OCI-LY1 (cell line): ENCODE results near the gene AMH.

Experiments used
- CTCF ChIP-seq: fragments of 200-600 bp; sonication (generic), shearing (Covaris generic); IDR thresholded peaks from 2 replicates; pipeline ENCODE4 v1.5.1; 2017; ENCODE audit warnings: mild to moderate bottlenecking, antibody characterized with exemption, low read length, moderate library complexity, mixed read lengths
- EZH2 ChIP-seq: fragments of 200-600 bp; sonication (generic), shearing (Covaris generic); IDR thresholded peaks from 2 replicates; pipeline ENCODE4 v1.8.0; 2017; ENCODE audit warnings: borderline replicate concordance, mixed run types, mild to moderate bottlenecking, antibody characterized with exemption, low read length, moderate library complexity, mixed read lengths

DNA sequence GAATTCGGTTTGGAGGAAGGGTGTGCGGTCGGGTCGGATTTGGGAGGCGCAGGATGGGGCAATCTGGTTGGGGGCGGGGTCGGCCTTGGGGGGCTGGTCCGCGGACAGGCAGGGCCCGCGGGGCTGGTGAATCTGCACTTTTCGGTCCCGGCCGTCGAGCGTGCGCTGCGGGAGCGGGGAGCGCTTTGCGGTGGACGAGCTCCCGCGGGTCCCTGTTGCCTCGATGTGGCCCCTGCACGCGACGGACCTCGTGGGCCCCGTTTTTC lies 21.0 kb downstream of the AMH start:
- TF ChIP-seq EZH2 (no peak), CTCF (no peak)
